Stomach (tissue), 9 donors: ENCODE measurements around the gene TMEM81. TPM values are rescaled to one million over a fixed set of nuclear protein-coding genes. Genes with fewer than 3 reads are reported as not detected.

Source experiments
- DNase-seq, 2 donors: peaks; one replicate each; pipeline versions ENCODE4 v3.0.0 to v3.0.0-alpha.2; 2013 to 2019
- H3K27ac ChIP-seq, 5 donors: fragments of 200-600 bp in 4 of 5; sonication (generic) in 4 of 5; one replicate each; pipeline ENCODE4 v1.5.1; 2013 to 2019; ENCODE audit warnings: mild to moderate bottlenecking in 1 of 5, moderate library complexity in 1 of 5
- H3K27me3 ChIP-seq, 3 donors: fragments of 200-600 bp; sonication (generic); one replicate each; pipeline ENCODE4 v1.5.1; 2017 to 2019; ENCODE audit warnings: mixed run types in 1 of 3
- H3K36me3 ChIP-seq, 4 donors: fragments of 200-600 bp; sonication (generic); 1 replicate in 3 of 4; 2 replicates in 1 of 4; pipeline ENCODE4 v1.5.1; 2016 to 2019
- H3K4me1 ChIP-seq, 4 donors: fragments of 200-600 bp; sonication (generic); one replicate each; pipeline ENCODE4 v1.5.1; 2016 to 2019
- H3K4me3 ChIP-seq, 4 donors: fragments of 200-600 bp; sonication (generic) in 3 of 4; one replicate each; pipeline ENCODE4 v1.5.1; 2016 to 2019; ENCODE audit warnings: mild to moderate bottlenecking in 1 of 4
- H3K9me3 ChIP-seq, 4 donors: fragments of 200-600 bp; sonication (generic); one replicate each; pipeline ENCODE4 v1.5.1; 2016 to 2019
- CTCF ChIP-seq, 7 experiments: fragments of 450-650 bp in 4 of 7; fragments of 200-600 bp in 3 of 7; sonication (generic) in 3 of 7; IDR thresholded peaks; one replicate each; pipeline ENCODE4 v1.5.1; 2016 to 2019; ENCODE audit warnings: antibody characterized with exemption in 7 of 7, control low read depth in 2 of 7, mild to moderate bottlenecking in 1 of 7
- EP300 ChIP-seq: sonication (generic); formaldehyde crosslinking; IDR thresholded peaks from one replicate; pipeline ENCODE4 v1.6.1; 2017; ENCODE audit warnings: antibody characterized with exemption
- POLR2A ChIP-seq, 4 donors: fragments of 450-650 bp; IDR thresholded peaks; one replicate each; pipeline ENCODE4 v1.6.1; 2016; ENCODE audit warnings: antibody characterized with exemption in 4 of 4, control low read depth in 2 of 4, mild to moderate bottlenecking in 1 of 4, moderate library complexity in 1 of 4
- POLR2AphosphoS5 ChIP-seq, 3 donors: sonication (generic); formaldehyde crosslinking; IDR thresholded peaks; one replicate each; pipeline ENCODE4 v1.6.1; 2016; ENCODE audit warnings: antibody characterized with exemption in 3 of 3
- WGBS, 5 donors: extraction: QIAGEN DNeasy Blood & Tissue Kit in 3 of 5; methylation state at CpG; one replicate each; pipeline versions ENCODE4 v1.1.5 to v1.1.7; 2013 to 2018; 5-methylcytosine and 5-hydroxymethylcytosine counted together
- intact Hi-C: fragments of 100-400 bp; cut with DNase I; formaldehyde crosslinking; loops from one replicate; pipeline ENCODE4 v1.15.1; 2023; ENCODE audit warnings: low total_unique reads
- polyA plus RNA-seq, 3 donors: library from polyadenylated mRNA; stranded (reverse); fragments of 200-250 nt; gene quantifications; one replicate each; pipeline ENCODE4 v1.2.3, GENCODE V29; 2013
- total RNA-seq, 5 donors: library from RNA; depleted of rRNA; stranded (reverse); fragments of >200 nt; gene quantifications; one replicate each; pipeline versions ENCODE4 v1.1.0 to v1.2.3, GENCODE V29; 2014 to 2016
- donor health status: healthy with polysubstance abuse.
- donor health status: Bipolar disorder and iron deficiency.
- donor health status: healthy.

TMEM81 gene
- total and polyA plus RNA-seq, 8 donors, result 1.1 to 10.3 (median 1.8) TPM; not detected in 4

GRCh38 chr1:205044741-205045140, 39.5 kb downstream of the TMEM81 start:
- peaks cover 0 to 13% (median 5%) of the 10 kb centered on the region in 4 donors for H3K4me1 ChIP-seq
- H3K27me3 ChIP-seq, result peaks cover 12 to 95% (median 59%) of the 10 kb centered on the region in 3 donors
- H3K9me3 ChIP-seq, result no peaks in the 10 kb centered on the region
- intact Hi-C loops, result no loop called here
- WGBS, 5 donors, result 14 to 24% (median 22%) methylated on average over 3 to 5 of the region's 5 CpGs
- TF ChIP-seq CTCF (IDR thresholded peaks at IDR 0.05), result no peak
- H3K27ac ChIP-seq, result no peak overlapping the region
- no peak for DNase-seq
- no peak overlapping the region for H3K4me3 ChIP-seq
- no peaks in the 10 kb centered on the region for H3K36me3 ChIP-seq

GRCh38 chr1:205043866-205044265, 40.4 kb downstream of the TMEM81 start:
- Histone ChIP-seq H3K27me3 (peaks cover 12 to 92% (median 59%) of the 10 kb centered on the region in 3 donors), H3K9me3 (no peaks in the 10 kb centered on the region), H3K4me3 (no peak overlapping the region), H3K4me1 (peaks cover 0 to 13% (median 5%) of the 10 kb centered on the region in 4 donors), H3K36me3 (no peaks in the 10 kb centered on the region), H3K27ac (no peak overlapping the region)
- intact Hi-C loops, result no loop called here
- no peak for DNase-seq
- 18 to 37% (median 28%) methylated on average over 4 of the region's 4 CpGs for WGBS, 5 donors
- TF ChIP-seq POLR2A (IDR thresholded peaks at IDR 0.05) (no peak), CTCF (IDR thresholded peaks at IDR 0.05) (no peak), POLR2AphosphoS5 (IDR thresholded peaks at IDR 0.05) (no peak), EP300 (no peak)

GRCh38 chr1:205042911-205043806, 41.1 kb downstream of the TMEM81 start, which contains the start of gene CNTN2:
CNTN2 (plus strand) TSS chr1:205043212; CDS start chr1:205053186, 9,974 bp downstream.
- peak in 1 of 2 donors; percentile 53 for DNase-seq
- no peak for TF ChIP-seq POLR2A (IDR thresholded peaks at IDR 0.05)
- TF ChIP-seq CTCF (IDR thresholded peaks at IDR 0.05), result no peak
- no peak for TF ChIP-seq EP300
- TF ChIP-seq POLR2AphosphoS5 (IDR thresholded peaks at IDR 0.05), result no peak
- H3K27ac ChIP-seq, result no peak within 1 kb of the TSS
- no peaks in the 10 kb centered on the region for H3K36me3 ChIP-seq
- WGBS, 5 donors, result 10 to 26% (median 13%) methylated on average over 22 to 53 of the region's 53 CpGs
- H3K27me3 ChIP-seq, result peaks cover 12 to 86% (median 59%) of the 10 kb centered on the region in 3 donors
- intact Hi-C loops, result no loop called here
- H3K4me1 ChIP-seq, result peaks cover 0 to 13% (median 5%) of the 10 kb centered on the region in 4 donors
- H3K4me3 ChIP-seq, result peak within 1 kb of the TSS in 2 of 4 donors; percentile 9 to 18
- no peaks in the 10 kb centered on the region for H3K9me3 ChIP-seq

GRCh38 chr1:205041998-205042910, 42.0 kb downstream of the TMEM81 start:
- H3K4me1 ChIP-seq, result peaks cover 0 to 13% (median 5%) of the 10 kb centered on the region in 4 donors
- peak overlapping the region in 1 of 4 donors; percentile 9 for H3K4me3 ChIP-seq
- no peak overlapping the region for H3K27ac ChIP-seq
- WGBS, 5 donors, result 44 to 64% (median 60%) methylated on average over 11 to 16 of the region's 16 CpGs
- intact Hi-C loops, result no loop called here
- H3K9me3 ChIP-seq, result no peaks in the 10 kb centered on the region
- H3K27me3 ChIP-seq, result peaks cover 12 to 78% (median 52%) of the 10 kb centered on the region in 3 donors
- TF ChIP-seq POLR2AphosphoS5 (IDR thresholded peaks at IDR 0.05) (no peak), CTCF (IDR thresholded peaks at IDR 0.05) (no peak), POLR2A (IDR thresholded peaks at IDR 0.05) (no peak), EP300 (no peak)
- DNase-seq, result no peak
- H3K36me3 ChIP-seq, result no peaks in the 10 kb centered on the region
